HepG2 (cell line): ENCODE measurements around the gene RABL2B. TPM values are rescaled to one million over a fixed set of nuclear protein-coding genes. Genes with fewer than 3 reads are reported as not detected.

Experiments
- ATAC-seq: fragments of 200-7000 bp; cut with Tn5 transposase; 3 replicates; pipeline ENCODE4 v1.9.1; 2020; ENCODE audit warnings: mild to moderate bottlenecking, moderate library complexity
- BruUV-seq: library from RNA; stranded (reverse); fragments of 400-500 nt; replicated peaks from 2 replicates; lab custom pipeline; 2021; lab: Mats Ljungman, UMichigan
- CTCF ChIA-PET: fragments of 300-600 bp; formaldehyde crosslinking; extraction: SDS; loops from one replicate; lab custom pipeline; 2021; ENCODE audit warnings: low total read pairs, inconsistent platforms, low intra/inter-chr PET ratio; lab: Yijun Ruan, JAX
- POLR2A ChIA-PET: fragments of 350-600 bp; sonication (Branson Sonifier 250); formaldehyde crosslinking; loops from one replicate; lab custom pipeline; 2020; ENCODE audit warnings: antibody characterized with exemption, inconsistent platforms; lab: Yijun Ruan, JAX
- DNase-seq: peaks from one replicate; pipeline ENCODE4 v3.0.0-alpha.2; 2015; ENCODE audit warnings: low spot score
- FAIRE-seq: peaks from 3 replicates; lab custom pipeline; 2011; peaks lifted over from hg19 to GRCh38; lab: Jason Lieb, UNC
- H2AFZ ChIP-seq: one replicate; pipeline ENCODE4 v1.6.1; 2011; ENCODE audit warnings: low read length, inconsistent platforms
- H3K27ac ChIP-seq: fragments of 300-600 bp; 3 replicates; pipeline ENCODE4 v1.8.0; 2011; ENCODE audit warnings: mixed run types, mild to moderate bottlenecking, mixed read lengths, low read length, inconsistent platforms; ENCODE audit not compliant: insufficient read depth; ENCODE audit errors: extremely low read length
- H3K27me3 ChIP-seq, 2 experiments: fragments of 200-600 bp in 1 of 2; 2 replicates in 1 of 2; 3 replicates in 1 of 2; pipeline versions ENCODE4 v1.6.0 to v1.8.0; 2011; ENCODE audit warnings: low read length in 2 of 2, mild to moderate bottlenecking in 2 of 2, moderate library complexity in 2 of 2, inconsistent platforms in 1 of 2; ENCODE audit not compliant: insufficient read depth in 2 of 2, control insufficient read depth in 1 of 2
- H3K36me3 ChIP-seq, 2 experiments: fragments of 200-600 bp in 1 of 2; replicated peaks in 1 of 2; 2 replicates in 1 of 2; 3 replicates in 1 of 2; pipeline versions ENCODE4 v1.5.1 to v1.8.0; 2011; ENCODE audit warnings: low read length in 2 of 2, inconsistent platforms in 1 of 2; ENCODE audit not compliant: insufficient read depth in 2 of 2, control insufficient read depth in 1 of 2
- H3K4me1 ChIP-seq: 2 replicates; pipeline ENCODE4 v1.5.1; 2012; ENCODE audit warnings: low read length, inconsistent platforms; ENCODE audit not compliant: insufficient read depth
- H3K4me2 ChIP-seq: 2 replicates; pipeline ENCODE4 v1.6.0; 2011; ENCODE audit warnings: low read depth, low read length, inconsistent platforms
- H3K4me3 ChIP-seq, 3 experiments: fragments of 200-600 bp in 1 of 3; sonication (generic), shearing (Covaris generic) in 1 of 3; replicated peaks in 1 of 3; 2 replicates each; pipeline ENCODE4 v1.5.1; 2011 to 2016; ENCODE audit warnings: low read length in 3 of 3, inconsistent platforms in 2 of 3, low read depth in 2 of 3, mild to moderate bottlenecking in 2 of 3, control low read depth in 1 of 3, mixed read lengths in 1 of 3; ENCODE audit not compliant: insufficient read depth in 1 of 3
- H3K79me2 ChIP-seq: one replicate; pipeline ENCODE4 v1.6.1; 2011; ENCODE audit warnings: low read length, inconsistent platforms; ENCODE audit not compliant: insufficient read depth
- H3K9ac ChIP-seq: 2 replicates; pipeline ENCODE4 v1.6.0; 2011; ENCODE audit warnings: mild to moderate bottlenecking, low read depth, low read length, inconsistent platforms; ENCODE audit not compliant: insufficient read depth
- H3K9me3 ChIP-seq: 2 replicates; pipeline ENCODE4 v1.5.1; 2012; ENCODE audit warnings: mild to moderate bottlenecking, low read length
- H4K20me1 ChIP-seq: 2 replicates; pipeline ENCODE4 v1.6.0; 2011; ENCODE audit warnings: inconsistent platforms, mild to moderate bottlenecking, low read length, moderate library complexity; ENCODE audit not compliant: insufficient read depth
- AFF4 ChIP-seq: sonication (generic); formaldehyde crosslinking; IDR thresholded peaks from 2 replicates; pipeline ENCODE4 v1.4.0; 2020; ENCODE audit warnings: missing genetic modification reagents
- ARID3A ChIP-seq: IDR thresholded peaks from 2 replicates; pipeline ENCODE4 v1.6.1; 2012; ENCODE audit warnings: low read depth, low read length, improper control_type of control experiment
- ATF3 ChIP-seq: sonication (generic); formaldehyde crosslinking; IDR thresholded peaks from 2 replicates; pipeline ENCODE4 v1.4.0; 2020; ENCODE audit warnings: missing genetic modification reagents
- CAMTA2 ChIP-seq: sonication (generic); formaldehyde crosslinking; IDR thresholded peaks from 2 replicates; pipeline ENCODE4 v1.4.0; 2020; ENCODE audit warnings: mild to moderate bottlenecking, missing genetic modification reagents, borderline replicate concordance
- FOXA3 ChIP-seq: IDR thresholded peaks from 2 replicates; pipeline ENCODE4 v1.6.1; 2016; ENCODE audit warnings: missing genetic modification reagents, missing compliant biosample characterization
- GMEB2 ChIP-seq: IDR thresholded peaks from 2 replicates; pipeline ENCODE4 v1.6.1; 2016; ENCODE audit warnings: missing biosample characterization, missing genetic modification reagents, low read depth
- KDM6A ChIP-seq: IDR thresholded peaks from 2 replicates; pipeline ENCODE4 v1.6.1; 2016; ENCODE audit warnings: low read depth
- MATR3 ChIP-seq: sonication (generic); formaldehyde crosslinking; IDR thresholded peaks from 2 replicates; pipeline ENCODE4 v1.4.0; 2020; ENCODE audit warnings: missing genetic modification reagents
- PAX8 ChIP-seq: sonication (generic); formaldehyde crosslinking; IDR thresholded peaks from 2 replicates; pipeline ENCODE4 v1.8.0; 2022; ENCODE audit warnings: mild to moderate bottlenecking, missing genetic modification reagents, borderline replicate concordance
- TOPORS ChIP-seq: sonication (generic); formaldehyde crosslinking; IDR thresholded peaks from 2 replicates; pipeline ENCODE4 v1.8.0; 2023; ENCODE audit warnings: mild to moderate bottlenecking, missing genetic modification reagents
- USF2 ChIP-seq, 2 experiments: sonication (generic) in 1 of 2; formaldehyde crosslinking in 1 of 2; IDR thresholded peaks; 2 replicates each; pipeline versions ENCODE4 v1.5.1 to v1.6.1; 2011 to 2020; ENCODE audit warnings: borderline replicate concordance in 1 of 2, low read depth in 1 of 2, low read length in 1 of 2, mild to moderate bottlenecking in 1 of 2, missing genetic modification reagents in 1 of 2, moderate library complexity in 1 of 2
- ZKSCAN1 ChIP-seq: fragments of 150-350 bp; IDR thresholded peaks from 2 replicates; pipeline ENCODE4 v1.6.1; 2014; ENCODE audit warnings: low read length
- ZNF44 ChIP-seq: sonication (generic); formaldehyde crosslinking; IDR thresholded peaks from 2 replicates; pipeline ENCODE4 v1.5.1; 2020; ENCODE audit warnings: mild to moderate bottlenecking, missing genetic modification reagents
- WGBS: methylation state at CpG from one replicate; pipeline ENCODE4 v1.1.6; 2017; ENCODE audit warnings: low lambda C conversion rate; 5-methylcytosine and 5-hydroxymethylcytosine counted together
- in situ Hi-C: cut with HindIII; loops from 2 replicates; pipeline ENCODE4 v1.10.0; 2017; ENCODE audit warnings: low pct_unique_long_range_greater_than_20kb; ENCODE audit not compliant: extremely low pct_ligation_motif_present
- intact Hi-C: fragments of 100-400 bp; cut with micrococcal nuclease; formaldehyde crosslinking; loops from one replicate; pipeline ENCODE4 v1.10.0; 2022; ENCODE audit not compliant: unreplicated experiment
- polyA plus RNA-seq, 8 experiments: library from polyadenylated mRNA; depleted of rRNA in 3 of 8; stranded (reverse) in 7 of 8; unstranded in 1 of 8; fragments of >200 nt; fragmentation: Illumina TruSeq in 4 of 8; extraction: Trizol in 4 of 8; gene quantifications; 2 replicates each; pipeline versions ENCODE4 v1.2.1 to v1.2.3, GENCODE V29; 2011 to 2016; ENCODE audit warnings: low read depth in 4 of 8, missing spikeins in 1 of 8, mixed read lengths in 1 of 8; ENCODE audit not compliant: insufficient read depth in 1 of 8
- total RNA-seq, 5 experiments: library from RNA; depleted of rRNA; stranded (reverse); fragments of >200 nt; fragmentation: Illumina TruSeq; extraction: Trizol; gene quantifications; 2 replicates each; pipeline ENCODE4 v1.2.3, GENCODE V29; 2016; ENCODE audit warnings: low read depth in 1 of 5

Gene RABL2B
- total and polyA plus RNA-seq, 2 of the 13 experiments (the other 11 are each of a cell fraction or from before 2014, with no cell fraction given): 8.0 to 27.9 TPM

- BruUV-seq: no TSS peak
- no peak overlapping the region for H3K4me2 ChIP-seq
- intact Hi-C loops: no loop called here
- no peaks in the 10 kb centered on the region for H3K36me3 ChIP-seq
- H4K20me1 ChIP-seq: no peaks in the 10 kb centered on the region
- no peak overlapping the region for H3K27ac ChIP-seq
- no peaks in the 10 kb centered on the region for H3K79me2 ChIP-seq
- H3K27me3 ChIP-seq: peaks cover 0 to 6% of the 10 kb centered on the region in 2 experiments; a peak in 2 of 5 replicates
- no peak overlapping the region for H2AFZ ChIP-seq
- H3K4me3 ChIP-seq: no peak overlapping the region
- in situ Hi-C loops: no loop called here
- ATAC-seq (no peak), DNase-seq (no peak), FAIRE-seq (no peak)
- WGBS: 47% methylated on average over 10 of the region's 10 CpGs
- H3K4me1 ChIP-seq: no peaks in the 10 kb centered on the region
- CTCF ChIA-PET: no interaction called here
- POLR2A ChIA-PET: no interaction called here
- no peak overlapping the region for H3K9ac ChIP-seq
- no peaks in the 10 kb centered on the region for H3K9me3 ChIP-seq
- TF ChIP-seq AFF4 (CRISPR knock-in tag) (no peak), TOPORS (CRISPR knock-in tag) (no peak), CAMTA2 (no peak), USF2 (IDR thresholded peaks at IDR 0.05; ENCODE audit: low read depth, low read length) (no peak), USF2 (CRISPR knock-in tag; IDR thresholded peaks at IDR 0.05; ENCODE audit: borderline replicate concordance) (no peak), ARID3A (no peak), KDM6A (CRISPR knock-in tag) (no peak), FOXA3 (CRISPR knock-in tag) (no peak), ZKSCAN1 (no peak), GMEB2 (no peak), ATF3 (CRISPR knock-in tag) (no peak), PAX8 (no peak), MATR3 (CRISPR knock-in tag) (no peak), ZNF44 (no peak)
Observed at GRCh38 chr22:50738649-50739227, 44.7 kb downstream of the RABL2B start.
